K562 (cell line): ENCODE data around the gene TMEM132D. TPM values are rescaled to one million over a fixed set of nuclear protein-coding genes. Genes with fewer than 3 reads are reported as not detected.

Source experiments
- ATAC-seq: fragments of 200-7000 bp; cut with Tn5 transposase; 3 replicates; pipeline ENCODE4 v1.9.1; 2020; ENCODE audit warnings: moderate library complexity
- BruUV-seq: library from RNA; stranded (reverse); fragments of 400-500 nt; replicated peaks from 2 replicates; lab custom pipeline; 2021; lab: Mats Ljungman, UMichigan
- CTCF ChIA-PET: fragments of 300-600 bp; formaldehyde crosslinking; extraction: SDS; loops from one replicate; lab custom pipeline; 2021; ENCODE audit warnings: low intra/inter-chr PET ratio; lab: Yijun Ruan, JAX
- POLR2A ChIA-PET: fragments of 300-600, 350-650 bp; sonication (Branson Sonifier 250); formaldehyde crosslinking; extraction: SDS; loops from one replicate; lab custom pipeline; 2021; ENCODE audit warnings: antibody characterized with exemption, inconsistent platforms; lab: Yijun Ruan, JAX
- DNase-seq, 4 experiments: peaks; one replicate each; pipeline versions ENCODE4 v3.0.0 to v3.0.0-alpha.2; 2011 to 2018; ENCODE audit warnings: low spot score in 3 of 4, mixed read lengths in 3 of 4; ENCODE audit errors: extremely low read depth in 1 of 4
- FAIRE-seq: peaks from 2 replicates; lab custom pipeline; 2011; peaks lifted over from hg19 to GRCh38; lab: Jason Lieb, UNC
- H2AFZ ChIP-seq: 2 replicates; pipeline ENCODE4 v1.6.0; 2011; ENCODE audit warnings: low read depth, low read length, control low read depth, inconsistent platforms
- H3K27ac ChIP-seq: fragments of 200-600 bp; 3 replicates; pipeline ENCODE4 v1.8.0; 2011; ENCODE audit warnings: low read depth, mild to moderate bottlenecking, control low read depth, inconsistent platforms, low read length, moderate library complexity, mixed read lengths; ENCODE audit errors: extremely low read depth
- H3K27me3 ChIP-seq, 2 experiments: fragments of 300-600 bp in 1 of 2; 2 replicates in 1 of 2; 3 replicates in 1 of 2; pipeline versions ENCODE4 v1.6.0 to v1.8.0; 2011; ENCODE audit warnings: inconsistent platforms in 2 of 2, low read length in 2 of 2, mild to moderate bottlenecking in 1 of 2, mixed read lengths in 1 of 2, moderate library complexity in 1 of 2; ENCODE audit not compliant: control insufficient read depth in 2 of 2, insufficient read depth in 2 of 2
- H3K36me3 ChIP-seq: fragments of 300-600 bp; 3 replicates; pipeline ENCODE4 v1.8.0; 2011; ENCODE audit warnings: mild to moderate bottlenecking, low read length, inconsistent platforms; ENCODE audit not compliant: control insufficient read depth, insufficient read depth
- H3K4me1 ChIP-seq, 2 experiments: fragments of 200-600 bp in 1 of 2; replicated peaks in 1 of 2; 2 replicates in 1 of 2; 3 replicates in 1 of 2; pipeline versions ENCODE4 v1.5.1 to v1.8.0; 2011; ENCODE audit warnings: inconsistent platforms in 2 of 2, low read length in 2 of 2, mild to moderate bottlenecking in 1 of 2, mixed read lengths in 1 of 2, moderate library complexity in 1 of 2; ENCODE audit not compliant: control insufficient read depth in 2 of 2, insufficient read depth in 2 of 2
- H3K4me2 ChIP-seq: 2 replicates; pipeline ENCODE4 v1.6.1; 2011; ENCODE audit warnings: low read length, control low read depth, inconsistent platforms, mixed read lengths; ENCODE audit not compliant: insufficient read depth
- H3K4me3 ChIP-seq: fragments of 200-600 bp; sonication (generic), shearing (Covaris generic); 2 replicates; pipeline ENCODE4 v1.5.1; 2016; ENCODE audit warnings: control low read depth, inconsistent platforms
- H3K79me2 ChIP-seq: fragments of 200-600 bp; 3 replicates; pipeline ENCODE4 v1.8.0; 2011; ENCODE audit warnings: low read length, inconsistent platforms; ENCODE audit not compliant: control insufficient read depth, insufficient read depth
- H3K9ac ChIP-seq, 2 experiments: 2 replicates each; pipeline versions ENCODE4 v1.6.0 to v1.6.1; 2011; ENCODE audit warnings: low read depth in 2 of 2, low read length in 2 of 2, control low read depth in 1 of 2, inconsistent platforms in 1 of 2, mild to moderate bottlenecking in 1 of 2, mixed read lengths in 1 of 2; ENCODE audit not compliant: insufficient read depth in 1 of 2
- H3K9me1 ChIP-seq: one replicate; pipeline ENCODE4 v1.6.0; 2011; ENCODE audit warnings: inconsistent platforms, mild to moderate bottlenecking, low read length, moderate library complexity; ENCODE audit not compliant: control insufficient read depth, insufficient read depth
- H3K9me3 ChIP-seq: replicated peaks from 2 replicates; pipeline ENCODE4 v1.5.1; 2011; ENCODE audit warnings: low read depth, low read length, inconsistent platforms; ENCODE audit not compliant: control insufficient read depth, insufficient read depth
- H4K20me1 ChIP-seq: replicated peaks from 2 replicates; pipeline ENCODE4 v1.6.1; 2011; ENCODE audit warnings: low read length, inconsistent platforms, mixed read lengths; ENCODE audit not compliant: control insufficient read depth, insufficient read depth
- CC2D1A ChIP-seq: fragments of 450-650 bp; IDR thresholded peaks from 2 replicates; pipeline ENCODE4 v1.6.1; 2017; ENCODE audit warnings: mild to moderate bottlenecking
- MCM7 ChIP-seq, 2 experiments: fragments of 450-650 bp; IDR thresholded peaks; 2 replicates each; pipeline ENCODE4 v1.6.1; 2016 to 2018
- MEF2D ChIP-seq: conservative IDR thresholded peaks from 2 replicates; pipeline ENCODE4 v1.6.1; 2016; ENCODE audit warnings: low read depth, missing genetic modification characterization, missing compliant biosample characterization
- PHB2 ChIP-seq: fragments of 450-650 bp; IDR thresholded peaks from 2 replicates; pipeline ENCODE4 v1.6.1; 2017; ENCODE audit warnings: low read depth
- ZNF134 ChIP-seq: fragments of 250-450 bp; sonication (Bioruptor Pico); conservative IDR thresholded peaks from 2 replicates; pipeline ENCODE4 v1.4.0; 2020
- ZNF699 ChIP-seq: fragments of 250-450 bp; sonication (Bioruptor Pico); IDR thresholded peaks from 2 replicates; pipeline ENCODE4 v1.8.0; 2021; ENCODE audit warnings: mild to moderate bottlenecking, moderate library complexity; ENCODE audit not compliant: insufficient replicate concordance
- ZNF766 ChIP-seq: fragments of 200-800 bp; sonication (Bioruptor generic); conservative IDR thresholded peaks from 2 replicates; pipeline ENCODE4 v1.6.1; 2016; ENCODE audit warnings: missing genetic modification characterization, missing compliant biosample characterization
- WGBS: fragments of 100-300 bp; shearing (Covaris generic); methylation state at CpG from one replicate; pipeline ENCODE4 v1.1.6; 2016; ENCODE audit warnings: low coverage, mixed read lengths; ENCODE audit not compliant: insufficient coverage; ENCODE audit errors: missing lambda C conversion rate; 5-methylcytosine and 5-hydroxymethylcytosine counted together
- in situ Hi-C: fragments of 300-500 bp; cut with MboI; formaldehyde crosslinking; loops from 4 replicates; pipeline ENCODE4 v1.15.0; 2018; ENCODE audit warnings: inconsistent platforms, mixed read lengths
- intact Hi-C: fragments of 100-400 bp; cut with micrococcal nuclease; formaldehyde crosslinking; loops from 2 replicates; pipeline ENCODE4 v1.14.2; 2022
- polyA plus RNA-seq, 8 experiments: library from polyadenylated mRNA; depleted of rRNA in 4 of 8; stranded (reverse) in 5 of 8; unstranded in 3 of 8; fragments of >200 nt; fragmentation: Nextera tagmentation in 2 of 8; fragmentation: Illumina TruSeq in 1 of 8; extraction: Ambion mirVana in 2 of 8; extraction: Trizol in 1 of 8; gene quantifications; 2 replicates each; pipeline versions ENCODE4 v1.2.1 to v1.2.3, GENCODE V29; 2011 to 2014; ENCODE audit warnings: inconsistent platforms in 1 of 8, missing spikeins in 1 of 8
- total RNA-seq, 7 experiments: library from RNA; depleted of rRNA in 6 of 7; stranded (reverse); fragments of >200 nt in 6 of 7; fragmentation: Illumina TruSeq in 2 of 7; extraction: Trizol in 2 of 7; gene quantifications; 2 replicates each; pipeline versions ENCODE4 v1.2.1 to v1.2.3, GENCODE V29; 2011 to 2021; ENCODE audit warnings: low replicate concordance in 1 of 7
- TF ChIP-seq, protein P1 (sequence below): sonication (generic); formaldehyde crosslinking; IDR thresholded peaks from 2 replicates; pipeline ENCODE4 v1.8.1; 2023; ENCODE audit warnings: mild to moderate bottlenecking, missing genetic modification reagents, moderate library complexity
- TF ChIP-seq, protein P2 (sequence below): sonication (generic); formaldehyde crosslinking; IDR thresholded peaks from 2 replicates; pipeline ENCODE4 v1.8.0; 2022; ENCODE audit warnings: missing genetic modification reagents, mild to moderate bottlenecking, borderline replicate concordance
- TF ChIP-seq, protein P3 (sequence below): fragments of 250-450 bp; sonication (Bioruptor Pico); IDR thresholded peaks from 2 replicates; pipeline ENCODE4 v1.9.0; 2021; ENCODE audit warnings: mild to moderate bottlenecking, inconsistent platforms
- TF ChIP-seq, protein P4 (sequence below): fragments of 450-650 bp; formaldehyde crosslinking; IDR thresholded peaks from 2 replicates; pipeline ENCODE4 v1.4.0; 2020; ENCODE audit warnings: mild to moderate bottlenecking

The TMEM132D gene
- total and polyA plus RNA-seq, 9 of the 15 experiments (the other 6 are each of a cell fraction or from before 2014, with no cell fraction given): not detected

DNA sequence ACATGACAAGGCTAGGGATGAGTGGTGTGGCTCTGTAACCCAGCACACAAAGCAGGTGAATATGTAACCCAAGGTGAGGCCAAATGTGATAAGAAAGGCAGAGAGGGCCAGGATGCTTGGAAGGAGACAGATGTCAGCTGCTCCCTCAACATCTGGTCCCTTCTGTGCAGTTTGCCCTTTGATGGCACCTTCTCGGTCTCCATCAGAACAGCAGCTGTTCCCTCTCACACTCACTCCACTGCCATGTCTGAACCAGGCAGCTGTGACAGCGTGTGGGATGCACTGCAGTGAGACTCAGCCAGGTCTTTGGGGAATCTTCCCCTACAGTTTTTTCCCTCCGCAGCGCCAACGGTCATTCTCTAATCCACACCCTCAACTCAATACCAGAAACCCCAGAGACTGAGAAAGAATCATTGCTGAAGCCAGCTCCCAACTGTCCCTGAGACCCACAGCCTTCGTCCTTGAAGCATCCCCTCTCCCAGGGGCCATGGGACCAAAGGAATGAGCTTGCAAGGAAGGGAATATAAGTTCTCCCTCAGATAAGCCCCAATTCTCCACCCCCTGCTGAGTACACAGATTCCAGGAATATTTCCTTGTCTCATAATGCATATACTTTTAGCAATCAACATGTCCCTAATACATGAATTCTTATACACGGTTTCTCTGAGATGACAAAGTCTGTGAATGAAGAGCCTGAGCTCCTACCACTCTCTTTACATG, 820.5 kb downstream of the TMEM132D start:
- CTCF ChIA-PET: no interaction called here
- POLR2A ChIA-PET: interaction anchor here (0.7 kb wide), 1 partner anchor 937 kb away, joined by 4 read pairs; no protein-coding TSS in a partner anchor
- Histone ChIP-seq H3K9me3 (no peaks in the 10 kb centered on the region), H4K20me1 (no peaks in the 10 kb centered on the region), H3K36me3 (no peaks in the 10 kb centered on the region), H3K4me3 (no peak overlapping the region), H3K9ac (no peak overlapping the region), H3K27me3 (peaks cover 6 to 48% of the 10 kb centered on the region in 2 experiments; a peak in 4 of 5 replicates), H3K9me1 (no peaks in the 10 kb centered on the region), H3K79me2 (no peaks in the 10 kb centered on the region), H2AFZ (no peak overlapping the region), H3K4me1 (no peaks in the 10 kb centered on the region), H3K27ac (no peak overlapping the region), H3K4me2 (no peak overlapping the region)
- FAIRE-seq (no peak), ATAC-seq (no peak), DNase-seq (no peak)
- intact Hi-C loops: no loop called here
- no TSS peak for BruUV-seq
- in situ Hi-C loops: no loop called here
- 0% methylated on average over 7 of the region's 7 CpGs for WGBS
- no peak for TF ChIP-seq ZNF766 (CRISPR knock-in tag)
- no peak for TF ChIP-seq MCM7 (IDR thresholded peaks at IDR 0.05)
- TF ChIP-seq ZNF699 (CRISPR knock-in tag): no peak
- TF ChIP-seq, protein P1, sequence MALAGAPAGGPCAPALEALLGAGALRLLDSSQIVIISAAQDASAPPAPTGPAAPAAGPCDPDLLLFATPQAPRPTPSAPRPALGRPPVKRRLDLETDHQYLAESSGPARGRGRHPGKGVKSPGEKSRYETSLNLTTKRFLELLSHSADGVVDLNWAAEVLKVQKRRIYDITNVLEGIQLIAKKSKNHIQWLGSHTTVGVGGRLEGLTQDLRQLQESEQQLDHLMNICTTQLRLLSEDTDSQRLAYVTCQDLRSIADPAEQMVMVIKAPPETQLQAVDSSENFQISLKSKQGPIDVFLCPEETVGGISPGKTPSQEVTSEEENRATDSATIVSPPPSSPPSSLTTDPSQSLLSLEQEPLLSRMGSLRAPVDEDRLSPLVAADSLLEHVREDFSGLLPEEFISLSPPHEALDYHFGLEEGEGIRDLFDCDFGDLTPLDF (CRISPR knock-in tag): no peak
- no peak for TF ChIP-seq ZNF134
- TF ChIP-seq, protein P2, sequence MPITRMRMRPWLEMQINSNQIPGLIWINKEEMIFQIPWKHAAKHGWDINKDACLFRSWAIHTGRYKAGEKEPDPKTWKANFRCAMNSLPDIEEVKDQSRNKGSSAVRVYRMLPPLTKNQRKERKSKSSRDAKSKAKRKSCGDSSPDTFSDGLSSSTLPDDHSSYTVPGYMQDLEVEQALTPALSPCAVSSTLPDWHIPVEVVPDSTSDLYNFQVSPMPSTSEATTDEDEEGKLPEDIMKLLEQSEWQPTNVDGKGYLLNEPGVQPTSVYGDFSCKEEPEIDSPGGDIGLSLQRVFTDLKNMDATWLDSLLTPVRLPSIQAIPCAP: no peak
- TF ChIP-seq MEF2D (tag): no peak
- TF ChIP-seq, protein P3, sequence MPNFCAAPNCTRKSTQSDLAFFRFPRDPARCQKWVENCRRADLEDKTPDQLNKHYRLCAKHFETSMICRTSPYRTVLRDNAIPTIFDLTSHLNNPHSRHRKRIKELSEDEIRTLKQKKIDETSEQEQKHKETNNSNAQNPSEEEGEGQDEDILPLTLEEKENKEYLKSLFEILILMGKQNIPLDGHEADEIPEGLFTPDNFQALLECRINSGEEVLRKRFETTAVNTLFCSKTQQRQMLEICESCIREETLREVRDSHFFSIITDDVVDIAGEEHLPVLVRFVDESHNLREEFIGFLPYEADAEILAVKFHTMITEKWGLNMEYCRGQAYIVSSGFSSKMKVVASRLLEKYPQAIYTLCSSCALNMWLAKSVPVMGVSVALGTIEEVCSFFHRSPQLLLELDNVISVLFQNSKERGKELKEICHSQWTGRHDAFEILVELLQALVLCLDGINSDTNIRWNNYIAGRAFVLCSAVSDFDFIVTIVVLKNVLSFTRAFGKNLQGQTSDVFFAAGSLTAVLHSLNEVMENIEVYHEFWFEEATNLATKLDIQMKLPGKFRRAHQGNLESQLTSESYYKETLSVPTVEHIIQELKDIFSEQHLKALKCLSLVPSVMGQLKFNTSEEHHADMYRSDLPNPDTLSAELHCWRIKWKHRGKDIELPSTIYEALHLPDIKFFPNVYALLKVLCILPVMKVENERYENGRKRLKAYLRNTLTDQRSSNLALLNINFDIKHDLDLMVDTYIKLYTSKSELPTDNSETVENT (CRISPR knock-in tag): no peak
- no peak for TF ChIP-seq CC2D1A
- TF ChIP-seq PHB2: no peak
- TF ChIP-seq, protein P4, sequence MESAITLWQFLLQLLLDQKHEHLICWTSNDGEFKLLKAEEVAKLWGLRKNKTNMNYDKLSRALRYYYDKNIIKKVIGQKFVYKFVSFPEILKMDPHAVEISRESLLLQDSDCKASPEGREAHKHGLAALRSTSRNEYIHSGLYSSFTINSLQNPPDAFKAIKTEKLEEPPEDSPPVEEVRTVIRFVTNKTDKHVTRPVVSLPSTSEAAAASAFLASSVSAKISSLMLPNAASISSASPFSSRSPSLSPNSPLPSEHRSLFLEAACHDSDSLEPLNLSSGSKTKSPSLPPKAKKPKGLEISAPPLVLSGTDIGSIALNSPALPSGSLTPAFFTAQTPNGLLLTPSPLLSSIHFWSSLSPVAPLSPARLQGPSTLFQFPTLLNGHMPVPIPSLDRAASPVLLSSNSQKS (CRISPR knock-in tag): no peak
